H1 (cell line): Measurements from ENCODE around the gene BYSL. TPM values are rescaled to one million over a fixed set of nuclear protein-coding genes. Genes with fewer than 3 reads are reported as not detected.

Source experiments
- CTCF ChIA-PET: fragments of 300-600 bp; sonication (Branson Sonifier 250); formaldehyde crosslinking; loops from one replicate; lab custom pipeline; 2021; ENCODE audit not compliant: partially characterized antibody; lab: Charles Lee
- POLR2A ChIA-PET: fragments of 300-600 bp; sonication (Branson Sonifier 250); formaldehyde crosslinking; loops from one replicate; lab custom pipeline; 2021; ENCODE audit warnings: inconsistent platforms; ENCODE audit not compliant: partially characterized antibody; lab: Charles Lee
- DNase-seq, 2 experiments: peaks; one replicate each; pipeline versions ENCODE4 v3.0.0 to v3.0.0-alpha.2; 2010 to 2022; ENCODE audit warnings: low spot score in 2 of 2, low read depth in 1 of 2, mixed read lengths in 1 of 2
- FAIRE-seq: peaks from 2 replicates; lab custom pipeline; 2011; peaks lifted over from hg19 to GRCh38; lab: Jason Lieb, UNC
- H2AFZ ChIP-seq: 2 replicates; pipeline ENCODE4 v1.8.1; 2012; ENCODE audit warnings: low read length, inconsistent platforms
- H2AK5ac ChIP-seq: 2 replicates; pipeline ENCODE4 v1.6.1; 2013; ENCODE audit warnings: low read depth, low read length
- H2BK120ac ChIP-seq: replicated peaks from 2 replicates; pipeline ENCODE3; 2013; ENCODE audit warnings: low read depth, low read length, inconsistent platforms
- H2BK12ac ChIP-seq: 2 replicates; pipeline ENCODE4 v1.6.1; 2013; ENCODE audit warnings: low read depth, low read length
- H2BK15ac ChIP-seq: 2 replicates; pipeline ENCODE4 v1.6.1; 2013; ENCODE audit warnings: low read length
- H2BK20ac ChIP-seq: 2 replicates; pipeline ENCODE4 v1.6.1; 2013; ENCODE audit warnings: low read length
- H2BK5ac ChIP-seq: 2 replicates; pipeline ENCODE4 v1.6.1; 2013; ENCODE audit warnings: low read depth, low read length
- H3K14ac ChIP-seq: 2 replicates; pipeline ENCODE4 v1.6.1; 2013; ENCODE audit warnings: inconsistent platforms; ENCODE audit not compliant: insufficient read length
- H3K18ac ChIP-seq: 2 replicates; pipeline ENCODE4 v1.6.1; 2013; ENCODE audit warnings: low read length; ENCODE audit errors: extremely low read depth
- H3K23ac ChIP-seq: 2 replicates; pipeline ENCODE4 v1.6.1; 2013; ENCODE audit warnings: inconsistent platforms; ENCODE audit not compliant: insufficient read length
- H3K23me2 ChIP-seq: 2 replicates; pipeline ENCODE4 v1.6.1; 2013; ENCODE audit warnings: low read depth, low read length
- H3K27ac ChIP-seq: 2 replicates; pipeline ENCODE4 v1.6.1; 2011; ENCODE audit warnings: low read depth, low read length, inconsistent platforms
- H3K27me3 ChIP-seq, 4 experiments: replicated peaks in 1 of 4; 1 replicate in 1 of 4; 2 replicates in 3 of 4; pipeline versions ENCODE4 v1.6.1 to v1.8.1; 2011 to 2013; ENCODE audit warnings: low read length in 3 of 4, mild to moderate bottlenecking in 3 of 4, inconsistent platforms in 2 of 4, mixed read lengths in 2 of 4, moderate library complexity in 1 of 4; ENCODE audit not compliant: control insufficient read depth in 3 of 4, insufficient read depth in 3 of 4; ENCODE audit errors: extremely low read depth in 1 of 4
- H3K36me3 ChIP-seq, 4 experiments: 2 replicates each; pipeline versions ENCODE4 v1.6.1 to v1.8.1; 2011 to 2013; ENCODE audit warnings: mild to moderate bottlenecking in 4 of 4, low read length in 3 of 4, moderate library complexity in 2 of 4, control low read depth in 1 of 4, inconsistent platforms in 1 of 4; ENCODE audit not compliant: insufficient read depth in 4 of 4, control insufficient read depth in 2 of 4
- H3K4ac ChIP-seq: replicated peaks from 2 replicates; pipeline ENCODE3; 2013; ENCODE audit warnings: low read length, low read depth, mixed read lengths, inconsistent platforms; ENCODE audit not compliant: insufficient read length
- H3K4me1 ChIP-seq, 4 experiments: replicated peaks in 1 of 4; 1 replicate in 1 of 4; 2 replicates in 3 of 4; pipeline versions ENCODE4 v1.6.1 to v1.8.1; 2011 to 2013; ENCODE audit warnings: low read length in 3 of 4, inconsistent platforms in 2 of 4, mixed read lengths in 1 of 4; ENCODE audit not compliant: insufficient read depth in 4 of 4, control insufficient read depth in 3 of 4
- H3K4me2 ChIP-seq, 2 experiments: 2 replicates each; pipeline versions ENCODE4 v1.6.1 to v1.8.1; 2011 to 2013; ENCODE audit warnings: low read depth in 2 of 2, low read length in 2 of 2, control low read depth in 1 of 2, inconsistent platforms in 1 of 2, mild to moderate bottlenecking in 1 of 2; ENCODE audit not compliant: insufficient read depth in 1 of 2
- H3K4me3 ChIP-seq, 4 experiments: fragments of 200-600, 300-600 bp in 1 of 4; sonication (generic), shearing (Covaris generic), sonication (Bioruptor Twin) in 1 of 4; 2 replicates each; pipeline versions ENCODE4 v1.5.1 to v1.8.1; 2011 to 2016; ENCODE audit warnings: low read length in 4 of 4, low read depth in 3 of 4, control low read depth in 2 of 4, inconsistent platforms in 2 of 4, mild to moderate bottlenecking in 2 of 4, mixed read lengths in 1 of 4, moderate library complexity in 1 of 4; ENCODE audit not compliant: insufficient read depth in 2 of 4; ENCODE audit errors: extremely low read depth in 1 of 4
- H3K56ac ChIP-seq: replicated peaks from 2 replicates; pipeline ENCODE3; 2013; ENCODE audit warnings: low read depth, mild to moderate bottlenecking, mixed read lengths, low read length, inconsistent platforms; ENCODE audit not compliant: insufficient read length
- H3K79me1 ChIP-seq: 2 replicates; pipeline ENCODE4 v1.6.1; 2013; ENCODE audit warnings: low read depth, low read length, control low read depth
- H3K79me2 ChIP-seq, 2 experiments: 2 replicates each; pipeline versions ENCODE4 v1.6.1 to v1.8.1; 2012 to 2013; ENCODE audit warnings: low read length in 2 of 2, mild to moderate bottlenecking in 2 of 2, inconsistent platforms in 1 of 2; ENCODE audit not compliant: insufficient read depth in 2 of 2, control insufficient read depth in 1 of 2
- H3K9ac ChIP-seq, 4 experiments: replicated peaks in 1 of 4; 1 replicate in 1 of 4; 2 replicates in 3 of 4; pipeline versions ENCODE4 v1.6.1 to v1.8.1; 2011 to 2013; ENCODE audit warnings: low read depth in 3 of 4, low read length in 3 of 4, control low read depth in 2 of 4, mild to moderate bottlenecking in 2 of 4, moderate library complexity in 2 of 4, inconsistent platforms in 1 of 4; ENCODE audit errors: extremely low read depth in 1 of 4
- H3K9me3 ChIP-seq, 2 experiments: 2 replicates each; pipeline versions ENCODE4 v1.6.1 to v1.8.1; 2012 to 2013; ENCODE audit warnings: mild to moderate bottlenecking in 2 of 2, moderate library complexity in 2 of 2, control low read depth in 1 of 2, inconsistent platforms in 1 of 2, low read depth in 1 of 2, low read length in 1 of 2, mixed read lengths in 1 of 2; ENCODE audit not compliant: insufficient read depth in 2 of 2
- H4K20me1 ChIP-seq, 2 experiments: replicated peaks in 1 of 2; 2 replicates each; pipeline versions ENCODE3 to v1.8.1; 2011 to 2013; ENCODE audit warnings: inconsistent platforms in 2 of 2, low read length in 2 of 2, mild to moderate bottlenecking in 1 of 2; ENCODE audit not compliant: insufficient read depth in 2 of 2, control insufficient read depth in 1 of 2
- H4K5ac ChIP-seq: 2 replicates; pipeline ENCODE4 v1.6.1; 2013; ENCODE audit warnings: low read length, low read depth, mixed read lengths, inconsistent platforms; ENCODE audit not compliant: insufficient read length
- H4K8ac ChIP-seq: 2 replicates; pipeline ENCODE4 v1.8.0; 2013; ENCODE audit warnings: mild to moderate bottlenecking, moderate library complexity, low read length, inconsistent platforms; ENCODE audit not compliant: insufficient read depth; ENCODE audit errors: extremely low read depth
- H4K91ac ChIP-seq: replicated peaks from 2 replicates; pipeline ENCODE3; 2013; ENCODE audit warnings: low read length, mixed read lengths, inconsistent platforms; ENCODE audit not compliant: insufficient read length
- ATF3 ChIP-seq: IDR thresholded peaks from 2 replicates; pipeline ENCODE4 v1.6.1; 2011; ENCODE audit warnings: low read depth, mild to moderate bottlenecking, low read length; ENCODE audit not compliant: insufficient read depth
- BACH1 ChIP-seq: IDR thresholded peaks from 2 replicates; pipeline ENCODE4 v1.6.1; 2012; ENCODE audit warnings: low read length, improper control_type of control experiment
- CBX5 ChIP-seq: fragments of 300-800, 300-1000 bp; sonication (generic); IDR thresholded peaks from 2 replicates; pipeline ENCODE4 v1.7.1; 2016; ENCODE audit warnings: antibody characterized with exemption, low read length, low read depth
- EP300 ChIP-seq, 2 experiments: IDR thresholded peaks; 1 replicate in 1 of 2; 2 replicates in 1 of 2; pipeline ENCODE4 v1.6.1; 2011 to 2012; ENCODE audit warnings: low read depth in 2 of 2, low read length in 2 of 2, mild to moderate bottlenecking in 2 of 2, borderline replicate concordance in 1 of 2, inconsistent platforms in 1 of 2, moderate library complexity in 1 of 2
- HDAC6 ChIP-seq: IDR thresholded peaks from one replicate; pipeline ENCODE4 v1.7.1; 2012; ENCODE audit warnings: low read depth, mild to moderate bottlenecking, inconsistent platforms, low read length, moderate library complexity
- NANOG ChIP-seq: IDR thresholded peaks from 2 replicates; pipeline ENCODE4 v1.6.1; 2011; ENCODE audit warnings: low read length, low read depth, mild to moderate bottlenecking, inconsistent platforms; ENCODE audit not compliant: insufficient read depth, poor library complexity, severe bottlenecking
- RNF2 ChIP-seq: fragments of 200-900, 300-1000 bp; sonication (generic); IDR thresholded peaks from 2 replicates; pipeline ENCODE4 v1.7.1; 2016; ENCODE audit warnings: borderline replicate concordance, low read depth, mild to moderate bottlenecking, antibody characterized with exemption, low read length; ENCODE audit not compliant: poor library complexity, severe bottlenecking; ENCODE audit errors: missing control alignments
- SIN3A ChIP-seq, 2 experiments: IDR thresholded peaks in 1 of 2; conservative IDR thresholded peaks in 1 of 2; 2 replicates each; pipeline ENCODE4 v1.6.1; 2011 to 2012; ENCODE audit warnings: low read length in 2 of 2, improper control_type of control experiment in 1 of 2, low read depth in 1 of 2, mild to moderate bottlenecking in 1 of 2
- SRF ChIP-seq: IDR thresholded peaks from 2 replicates; pipeline ENCODE4 v1.6.1; 2011; ENCODE audit warnings: mild to moderate bottlenecking, low read depth, low read length, moderate library complexity
- TAF1 ChIP-seq: IDR thresholded peaks from 2 replicates; pipeline ENCODE4 v1.6.1; 2011; ENCODE audit warnings: mild to moderate bottlenecking, low read depth, low read length
- TCF12 ChIP-seq: IDR thresholded peaks from 2 replicates; pipeline ENCODE4 v1.6.1; 2011; ENCODE audit warnings: low read depth, mild to moderate bottlenecking, low read length
- WGBS, 2 experiments: shearing (Covaris generic) in 1 of 2; methylation state at CpG; one replicate each; pipeline versions ENCODE4 v1.1.6 to v1.1.7; 2013 to 2015; ENCODE audit warnings: low lambda C conversion rate in 2 of 2, mixed read lengths in 2 of 2, inconsistent platforms in 1 of 2, low coverage in 1 of 2, missing lambda C conversion rate in 1 of 2; ENCODE audit not compliant: insufficient replicate concordance in 2 of 2, insufficient coverage in 1 of 2, insufficient read length in 1 of 2; ENCODE audit errors: extremely low coverage in 1 of 2, missing lambda C conversion rate in 1 of 2; 5-methylcytosine and 5-hydroxymethylcytosine counted together
- polyA plus RNA-seq, 7 experiments: library from polyadenylated mRNA; depleted of rRNA in 3 of 7; stranded (reverse) in 5 of 7; unstranded in 2 of 7; fragments of >200 nt in 5 of 7; fragments of 200-250 nt in 2 of 7; gene quantifications; 1 replicate in 5 of 7; 2 replicates in 1 of 7; 4 replicates in 1 of 7; pipeline versions ENCODE4 v1.2.1 to v1.2.3, GENCODE V29; 2011 to 2013; ENCODE audit warnings: missing spikeins in 2 of 7, mixed read lengths in 2 of 7
- total RNA-seq: library from RNA; stranded (reverse); fragmentation: NEBNext Ultra II Directional; extraction: Animal tissue kit (Norgen Biotek cat#: 25700); gene quantifications from 2 replicates; pipeline ENCODE4 v1.2.1, GENCODE V29; 2021

The BYSL gene
- total and polyA plus RNA-seq, 2 of the 8 experiments (the other 6 are each of a cell fraction or from before 2014, with no cell fraction given), result 37.3 to 49.2 TPM

- peaks cover 0 to 7% of the 10 kb centered on the region in 2 experiments; a peak in 1 of 4 replicates for H3K79me2 ChIP-seq
- no peaks in the 10 kb centered on the region; the same call in 1 of the 2 replicates for H3K79me1 ChIP-seq
- H2BK12ac ChIP-seq, result no peak overlapping the region
- no peaks in the 10 kb centered on the region for H3K9me3 ChIP-seq
- FAIRE-seq (no peak), DNase-seq (no peak)
- no peaks in the 10 kb centered on the region for H3K23me2 ChIP-seq
- H2BK15ac ChIP-seq, result no peak overlapping the region
- H3K27ac ChIP-seq, result no peak overlapping the region
- no peak overlapping the region for H3K4ac ChIP-seq
- H3K23ac ChIP-seq, result no peak overlapping the region
- no peak overlapping the region for H3K14ac ChIP-seq
- H3K18ac ChIP-seq, result no peak overlapping the region
- H3K4me3 ChIP-seq, result no peak overlapping the region
- H3K9ac ChIP-seq, result no peak overlapping the region
- H4K91ac ChIP-seq, result no peak overlapping the region
- ChIA-PET POLR2A (interaction anchor here (0.6 to 1.5 kb wide), 5 partner anchors 17 to 174 kb away, joined by 3 to 4 read pairs (median 3); partner anchors contain the start of genes TAF8 and USP49), CTCF (interaction anchor here (0.6 to 5.7 kb wide), 7 partner anchors 9 to 166 kb away, joined by 3 to 26 read pairs (median 3); partner anchors contain the start of genes BYSL, MED20 and TOMM6)
- no peaks in the 10 kb centered on the region for H3K4me1 ChIP-seq
- H4K8ac ChIP-seq, result no peak overlapping the region
- peaks cover 0 to 2% of the 10 kb centered on the region in 2 experiments for H4K20me1 ChIP-seq
- no peak overlapping the region for H2AFZ ChIP-seq
- no peak overlapping the region for H3K4me2 ChIP-seq
- no peak overlapping the region for H2BK120ac ChIP-seq
- no peak overlapping the region for H3K56ac ChIP-seq
- H4K5ac ChIP-seq, result no peak overlapping the region
- no peaks in the 10 kb centered on the region for H3K27me3 ChIP-seq
- H3K36me3 ChIP-seq, result no peaks in the 10 kb centered on the region
- 94% methylated on average over 2 of the region's 2 CpGs; no CpG with 5 or more reads in 1 of the 2 experiments for WGBS, 2 experiments
- H2BK20ac ChIP-seq, result no peak overlapping the region
- H2AK5ac ChIP-seq, result no peak overlapping the region
- no peak overlapping the region for H2BK5ac ChIP-seq
- TF ChIP-seq SIN3A (conservative IDR thresholded peaks at IDR 0.05 in 1 of 2, IDR thresholded peaks at IDR 0.05 in 1 of 2; ENCODE audit: low read depth in 1 of 2, low read length in 2 of 2) (no peak), TAF1 (no peak), SRF (no peak), ATF3 (no peak), RNF2 (no peak), HDAC6 (no peak), NANOG (no peak), CBX5 (no peak), BACH1 (no peak), TCF12 (no peak), EP300 (IDR thresholded peaks at IDR 0.05; ENCODE audit: borderline replicate concordance in 1 of 2, low read depth in 2 of 2, low read length in 2 of 2) (no peak)
Measured at GRCh38 chr6:41877051-41877680, 44.1 kb upstream of the BYSL start.
